ENCODE measurements around the gene UNC80. TPM values are rescaled to one million over a fixed set of nuclear protein-coding genes. Genes with fewer than 3 reads are reported as not detected.

UNC80 gene
- polyA plus RNA-seq, 3 donors: under 0.01 TPM; not detected in 2

DNA sequence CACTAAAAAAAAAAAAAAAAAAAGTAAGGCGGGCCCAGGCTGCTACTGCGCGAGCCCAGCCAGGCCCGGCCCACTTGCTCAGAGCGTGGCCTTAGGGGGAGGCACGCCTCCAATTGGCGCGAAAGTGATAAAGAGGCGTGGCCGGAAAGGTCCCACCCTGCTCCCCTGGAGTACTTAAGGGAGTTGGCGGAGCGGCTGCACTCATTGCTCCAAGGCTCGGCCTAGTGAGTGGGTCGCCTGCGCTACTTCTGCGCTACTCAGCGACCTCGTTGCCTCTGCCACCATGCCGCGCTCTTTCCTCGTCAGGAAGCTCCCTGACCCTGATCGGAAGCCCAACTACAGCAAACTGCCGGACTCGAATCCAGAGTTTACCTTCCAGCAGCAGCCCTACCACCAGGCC is 36.9 kb downstream of the UNC80 start:
- no peak overlapping the region for H3K4me3 Mint-ChIP-seq
- peaks cover 1 to 3% (median 1%) of the 10 kb centered on the region in 3 donors for H3K27me3 Mint-ChIP-seq (ENCODE audit: low read depth in 3 of 3)
- Histone ChIP-seq H3K79me2 (ENCODE audit: insufficient read depth, low read length) (no peaks in the 10 kb centered on the region), H3K27me3 (ENCODE audit: control insufficient read depth in 2 of 2, insufficient read depth in 2 of 2, low read length in 2 of 2) (no peaks in the 10 kb centered on the region), H4K20me1 (ENCODE audit: insufficient read depth, low read length) (no peaks in the 10 kb centered on the region), H2AFZ (ENCODE audit: insufficient read depth, low read depth, low read length, poor library complexity, severe bottlenecking) (no peak overlapping the region), H3K4me2 (replicated peaks; ENCODE audit: extremely low read depth, low read length, poor library complexity, severe bottlenecking) (no peak overlapping the region), H3K4me1 (ENCODE audit: control insufficient read depth in 1 of 2, insufficient read depth in 2 of 2, low read length in 2 of 2) (no peaks in the 10 kb centered on the region), H3K9ac (ENCODE audit: insufficient read depth, low read length, poor library complexity, severe bottlenecking) (no peak overlapping the region), H3K4me3 (replicated peaks in 1 of 3; ENCODE audit: low read depth in 2 of 3, low read length in 3 of 3) (no peak overlapping the region), H3K27ac (ENCODE audit: low read depth in 1 of 2, low read length in 2 of 2) (no peak overlapping the region), H3K36me3 (replicated peaks in 1 of 2; ENCODE audit: control insufficient read depth in 1 of 2, insufficient read depth in 2 of 2, low read length in 2 of 2) (no peaks in the 10 kb centered on the region), H3K9me3 (replicated peaks in 1 of 2; ENCODE audit: control insufficient read depth in 1 of 2, insufficient read depth in 1 of 2, low read length in 2 of 2) (peaks cover 8 to 20% of the 10 kb centered on the region in 2 donors)
- intact Hi-C loops (cut with micrococcal nuclease): no loop called here
- TF ChIP-seq, protein P1, sequence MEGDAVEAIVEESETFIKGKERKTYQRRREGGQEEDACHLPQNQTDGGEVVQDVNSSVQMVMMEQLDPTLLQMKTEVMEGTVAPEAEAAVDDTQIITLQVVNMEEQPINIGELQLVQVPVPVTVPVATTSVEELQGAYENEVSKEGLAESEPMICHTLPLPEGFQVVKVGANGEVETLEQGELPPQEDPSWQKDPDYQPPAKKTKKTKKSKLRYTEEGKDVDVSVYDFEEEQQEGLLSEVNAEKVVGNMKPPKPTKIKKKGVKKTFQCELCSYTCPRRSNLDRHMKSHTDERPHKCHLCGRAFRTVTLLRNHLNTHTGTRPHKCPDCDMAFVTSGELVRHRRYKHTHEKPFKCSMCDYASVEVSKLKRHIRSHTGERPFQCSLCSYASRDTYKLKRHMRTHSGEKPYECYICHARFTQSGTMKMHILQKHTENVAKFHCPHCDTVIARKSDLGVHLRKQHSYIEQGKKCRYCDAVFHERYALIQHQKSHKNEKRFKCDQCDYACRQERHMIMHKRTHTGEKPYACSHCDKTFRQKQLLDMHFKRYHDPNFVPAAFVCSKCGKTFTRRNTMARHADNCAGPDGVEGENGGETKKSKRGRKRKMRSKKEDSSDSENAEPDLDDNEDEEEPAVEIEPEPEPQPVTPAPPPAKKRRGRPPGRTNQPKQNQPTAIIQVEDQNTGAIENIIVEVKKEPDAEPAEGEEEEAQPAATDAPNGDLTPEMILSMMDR (IDR thresholded peaks at IDR 0.05): no peak
- DNase-seq: no peak
- WGBS (ENCODE audit: insufficient coverage): 98% methylated on average over 20 of the region's 24 CpGs
- H3K27ac Mint-ChIP-seq: no peak overlapping the region
- no peaks in the 10 kb centered on the region for H3K36me3 Mint-ChIP-seq
- H3K9me3 Mint-ChIP-seq: peaks cover 7 to 18% (median 10%) of the 10 kb centered on the region in 7 donors
- no peaks in the 10 kb centered on the region for H3K4me1 Mint-ChIP-seq

DNA sequence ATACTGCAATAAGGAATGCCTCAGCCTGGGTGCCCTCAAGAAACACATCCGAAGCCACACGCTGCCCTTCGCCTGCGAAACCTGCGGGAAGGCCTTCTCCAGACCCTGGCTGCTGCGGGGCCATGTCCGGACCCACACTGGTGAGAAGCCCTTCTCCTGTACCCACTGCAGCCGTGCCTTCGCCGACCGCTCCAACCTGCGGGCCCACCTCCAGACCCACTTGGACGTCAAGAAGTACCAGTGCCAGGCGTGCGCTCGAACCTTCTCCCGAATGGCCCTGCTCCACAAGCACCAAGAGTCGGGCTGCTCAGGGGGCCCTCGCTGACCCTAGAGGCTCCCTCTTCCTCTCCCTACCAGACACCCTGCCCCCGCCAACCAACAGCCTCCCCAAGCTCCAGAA is 37.6 kb downstream of the UNC80 start:
- Mint-ChIP-seq H3K36me3 (no peaks in the 10 kb centered on the region), H3K4me1 (no peaks in the 10 kb centered on the region), H3K27ac (no peak overlapping the region), H3K4me3 (no peak overlapping the region), H3K27me3 (ENCODE audit: low read depth in 3 of 3) (peaks cover 1 to 3% (median 1%) of the 10 kb centered on the region in 3 donors), H3K9me3 (peaks cover 7 to 20% (median 10%) of the 10 kb centered on the region in 7 donors)
- Histone ChIP-seq H3K27ac (ENCODE audit: low read depth in 1 of 2, low read length in 2 of 2) (no peak overlapping the region), H3K4me1 (ENCODE audit: control insufficient read depth in 1 of 2, insufficient read depth in 2 of 2, low read length in 2 of 2) (no peaks in the 10 kb centered on the region), H3K9ac (ENCODE audit: insufficient read depth, low read length, poor library complexity, severe bottlenecking) (no peak overlapping the region), H3K9me3 (replicated peaks in 1 of 2; ENCODE audit: control insufficient read depth in 1 of 2, insufficient read depth in 1 of 2, low read length in 2 of 2) (peaks cover 8 to 20% of the 10 kb centered on the region in 2 donors), H2AFZ (ENCODE audit: insufficient read depth, low read depth, low read length, poor library complexity, severe bottlenecking) (no peak overlapping the region), H3K4me3 (replicated peaks in 1 of 3; ENCODE audit: low read depth in 2 of 3, low read length in 3 of 3) (no peak overlapping the region), H3K4me2 (replicated peaks; ENCODE audit: extremely low read depth, low read length, poor library complexity, severe bottlenecking) (no peak overlapping the region), H3K79me2 (ENCODE audit: insufficient read depth, low read length) (no peaks in the 10 kb centered on the region), H3K27me3 (ENCODE audit: control insufficient read depth in 2 of 2, insufficient read depth in 2 of 2, low read length in 2 of 2) (no peaks in the 10 kb centered on the region), H3K36me3 (replicated peaks in 1 of 2; ENCODE audit: control insufficient read depth in 1 of 2, insufficient read depth in 2 of 2, low read length in 2 of 2) (no peaks in the 10 kb centered on the region), H4K20me1 (ENCODE audit: insufficient read depth, low read length) (no peaks in the 10 kb centered on the region)
- intact Hi-C loops (cut with micrococcal nuclease): no loop called here
- 98% methylated on average over 17 of the region's 20 CpGs for whole genome bisulfite sequencing (ENCODE audit: insufficient coverage)
- TF ChIP-seq, protein P1 (IDR thresholded peaks at IDR 0.05): no peak
- no peak for DNase-seq
